ENCODE measurements around the gene FUT9.

The FUT9 gene

GRCh38 chr6:96022225-96022624 lies 6.5 kb downstream of the FUT9 start:
- no peaks in the 10 kb centered on the region for H3K9me3 Mint-ChIP-seq (ENCODE audit: low read depth)
- H3K4me1 Mint-ChIP-seq (ENCODE audit: low read depth): no peaks in the 10 kb centered on the region
- no peak overlapping the region for H3K27ac Mint-ChIP-seq
- H3K27me3 Mint-ChIP-seq: peaks cover under 1% of the 10 kb centered on the region
- H3K4me3 Mint-ChIP-seq: no peak overlapping the region
- no peaks in the 10 kb centered on the region for H3K36me3 Mint-ChIP-seq

DNA sequence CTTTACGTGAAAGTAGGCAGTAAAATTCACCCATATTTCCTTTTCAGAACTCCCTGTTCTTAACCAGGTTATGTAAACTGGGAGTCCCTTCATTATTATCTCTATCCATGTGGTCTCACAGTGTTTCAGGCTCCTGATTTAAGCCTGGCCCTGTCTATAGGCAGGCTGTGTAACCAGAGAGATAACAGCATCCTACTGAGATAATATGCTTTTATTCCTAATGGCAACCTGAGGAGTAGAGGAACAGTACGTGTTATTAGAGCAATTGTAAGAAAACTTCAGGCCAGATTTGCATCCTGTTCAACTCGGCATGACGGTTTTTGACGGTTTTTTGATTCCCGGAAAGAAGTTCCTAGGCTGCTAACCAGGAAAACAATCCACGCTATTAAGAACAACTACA lies 16.9 kb downstream of the FUT9 start:
- H3K36me3 Mint-ChIP-seq: no peaks in the 10 kb centered on the region
- no peak overlapping the region for H3K4me3 Mint-ChIP-seq

GRCh38 chr6:96051555-96051954 lies 35.8 kb downstream of the FUT9 start:
- no peaks in the 10 kb centered on the region for H3K36me3 Mint-ChIP-seq
- no peak overlapping the region for H3K4me3 Mint-ChIP-seq
- no peaks in the 10 kb centered on the region for H3K27me3 Mint-ChIP-seq
- no peaks in the 10 kb centered on the region for H3K4me1 Mint-ChIP-seq (ENCODE audit: low read depth)
- peaks cover 4% of the 10 kb centered on the region for H3K9me3 Mint-ChIP-seq (ENCODE audit: low read depth)
- H3K27ac Mint-ChIP-seq: no peak overlapping the region

More for the DNA sequence above, 16.9 kb downstream of the FUT9 start:
- H3K27ac Mint-ChIP-seq: no peak overlapping the region
- no peaks in the 10 kb centered on the region for H3K9me3 Mint-ChIP-seq (ENCODE audit: low read depth)
- no peaks in the 10 kb centered on the region for H3K4me1 Mint-ChIP-seq (ENCODE audit: low read depth)
- no peaks in the 10 kb centered on the region for H3K27me3 Mint-ChIP-seq

GRCh38 chr6:96058082-96058481 lies 42.3 kb downstream of the FUT9 start:
- H3K4me1 Mint-ChIP-seq (ENCODE audit: low read depth): no peaks in the 10 kb centered on the region
- H3K27me3 Mint-ChIP-seq: no peaks in the 10 kb centered on the region
- no peaks in the 10 kb centered on the region for H3K36me3 Mint-ChIP-seq
- no peak overlapping the region for H3K4me3 Mint-ChIP-seq
- no peak overlapping the region for H3K27ac Mint-ChIP-seq
- H3K9me3 Mint-ChIP-seq (ENCODE audit: low read depth): no peaks in the 10 kb centered on the region

DNA sequence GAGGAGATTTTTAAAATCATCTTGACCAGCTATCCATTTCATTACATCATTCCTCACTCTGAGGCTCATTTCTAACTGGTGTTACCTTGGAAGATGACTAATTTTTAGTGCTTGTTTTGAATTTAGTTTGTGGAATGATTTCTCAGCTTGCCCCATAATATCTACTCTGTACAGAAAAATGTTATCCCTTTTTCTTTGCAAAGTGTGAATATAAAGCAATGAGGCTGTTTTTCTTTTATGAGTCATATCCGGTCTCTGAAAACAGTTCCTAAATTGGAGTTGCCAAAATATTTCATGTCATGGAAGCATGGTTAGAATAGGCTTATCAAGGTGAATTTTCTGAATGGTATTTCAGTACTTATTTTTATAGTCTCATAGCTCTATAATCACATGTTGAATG lies 43.8 kb downstream of the FUT9 start:
- H3K4me3 Mint-ChIP-seq: no peak overlapping the region
- H3K27me3 Mint-ChIP-seq: no peaks in the 10 kb centered on the region
- H3K27ac Mint-ChIP-seq: no peak overlapping the region
- no peaks in the 10 kb centered on the region for H3K9me3 Mint-ChIP-seq (ENCODE audit: low read depth)
- H3K36me3 Mint-ChIP-seq: no peaks in the 10 kb centered on the region
- no peaks in the 10 kb centered on the region for H3K4me1 Mint-ChIP-seq (ENCODE audit: low read depth)

- Mint-ChIP-seq H3K4me1 (ENCODE audit: low read depth) (no peaks in the 10 kb centered on the region), H3K27me3 (no peaks in the 10 kb centered on the region), H3K27ac (no peak overlapping the region), H3K36me3 (no peaks in the 10 kb centered on the region), H3K4me3 (no peak overlapping the region), H3K9me3 (ENCODE audit: low read depth) (no peaks in the 10 kb centered on the region)
These were observed 44.5 kb downstream of the FUT9 start for GRCh38 chr6:96060249-96060648.

GRCh38 chr6:96065213-96065612 lies 49.4 kb downstream of the FUT9 start:
- H3K27ac Mint-ChIP-seq: no peak overlapping the region
- peaks cover 1% of the 10 kb centered on the region for H3K27me3 Mint-ChIP-seq
- H3K9me3 Mint-ChIP-seq (ENCODE audit: low read depth): no peaks in the 10 kb centered on the region
- no peaks in the 10 kb centered on the region for H3K4me1 Mint-ChIP-seq (ENCODE audit: low read depth)
- no peaks in the 10 kb centered on the region for H3K36me3 Mint-ChIP-seq
- H3K4me3 Mint-ChIP-seq: no peak overlapping the region

DNA sequence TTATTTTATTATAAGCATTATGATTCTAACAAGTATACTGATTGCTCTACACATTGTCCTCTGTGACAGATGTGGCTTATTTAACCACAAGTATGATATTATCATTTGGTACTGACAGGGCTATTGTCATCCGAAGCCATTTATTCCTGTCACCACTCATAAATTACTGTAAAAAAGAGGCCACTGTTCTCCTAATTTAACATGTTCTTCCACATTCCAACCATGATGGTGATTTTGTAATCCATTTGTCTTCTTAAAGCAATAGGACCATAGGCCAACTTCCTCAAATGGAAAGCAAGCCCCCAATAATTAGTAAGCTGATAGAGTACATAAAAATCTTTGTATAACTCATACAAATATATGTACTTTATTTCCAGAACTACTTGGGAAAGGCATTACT lies 50.6 kb downstream of the FUT9 start:
- Mint-ChIP-seq H3K36me3 (no peaks in the 10 kb centered on the region), H3K4me1 (ENCODE audit: low read depth) (no peaks in the 10 kb centered on the region), H3K27me3 (peaks cover 1% of the 10 kb centered on the region), H3K27ac (no peak overlapping the region), H3K9me3 (ENCODE audit: low read depth) (no peaks in the 10 kb centered on the region), H3K4me3 (no peak overlapping the region)

DNA sequence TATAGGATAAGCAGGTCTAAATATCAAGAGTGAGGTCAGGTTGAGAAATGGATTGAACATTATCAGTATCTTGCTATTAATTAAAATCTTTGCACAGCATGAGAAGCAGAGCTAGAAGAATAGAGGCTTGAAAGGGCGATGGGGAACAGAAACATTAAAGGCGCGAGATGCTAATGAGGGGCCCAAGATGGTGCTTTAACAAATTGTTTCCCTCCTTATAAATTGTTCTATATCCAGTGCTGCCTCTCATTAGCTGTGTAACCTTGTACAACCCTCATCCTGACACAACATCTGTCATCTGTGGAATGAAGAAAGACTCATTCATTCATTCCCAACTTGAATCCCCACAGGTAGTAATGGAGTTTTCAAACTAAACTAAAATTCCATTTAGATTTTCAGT lies 57.8 kb downstream of the FUT9 start:
- Mint-ChIP-seq H3K27me3 (peaks cover 1% of the 10 kb centered on the region), H3K9me3 (ENCODE audit: low read depth) (no peaks in the 10 kb centered on the region), H3K27ac (no peak overlapping the region), H3K36me3 (no peaks in the 10 kb centered on the region), H3K4me1 (ENCODE audit: low read depth) (no peaks in the 10 kb centered on the region), H3K4me3 (no peak overlapping the region)

DNA sequence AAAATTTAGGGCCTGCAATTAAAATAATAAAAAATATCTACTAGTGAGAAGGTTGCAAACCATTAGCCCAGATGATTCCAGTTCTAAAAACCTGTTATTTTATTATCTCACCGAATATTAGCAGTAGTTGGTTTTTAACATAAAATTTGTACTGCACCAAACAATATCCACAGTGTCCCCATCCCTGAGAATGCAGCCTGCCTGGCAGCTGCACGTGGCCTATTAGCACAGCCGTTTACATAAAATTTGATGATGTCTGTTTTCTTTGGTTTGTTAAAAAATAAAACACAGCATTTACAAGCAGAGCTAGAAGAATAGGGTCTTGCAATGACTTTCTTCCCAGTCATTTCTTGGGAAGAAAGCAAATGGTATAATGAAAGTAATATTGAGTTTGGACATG lies 58.2 kb downstream of the FUT9 start:
- Mint-ChIP-seq H3K9me3 (ENCODE audit: low read depth) (no peaks in the 10 kb centered on the region), H3K27me3 (no peaks in the 10 kb centered on the region), H3K27ac (no peak overlapping the region), H3K36me3 (no peaks in the 10 kb centered on the region), H3K4me1 (ENCODE audit: low read depth) (no peaks in the 10 kb centered on the region), H3K4me3 (no peak overlapping the region)

GRCh38 chr6:96075826-96076225 lies 60.1 kb downstream of the FUT9 start:
- Mint-ChIP-seq H3K4me3 (no peak overlapping the region), H3K9me3 (ENCODE audit: low read depth) (no peaks in the 10 kb centered on the region), H3K27me3 (no peaks in the 10 kb centered on the region), H3K27ac (no peak overlapping the region), H3K4me1 (ENCODE audit: low read depth) (no peaks in the 10 kb centered on the region), H3K36me3 (no peaks in the 10 kb centered on the region)

GRCh38 chr6:96086745-96087144 lies 71.0 kb downstream of the FUT9 start:
- Mint-ChIP-seq H3K36me3 (no peaks in the 10 kb centered on the region), H3K27me3 (no peaks in the 10 kb centered on the region), H3K4me3 (no peak overlapping the region), H3K4me1 (ENCODE audit: low read depth) (no peaks in the 10 kb centered on the region), H3K9me3 (ENCODE audit: low read depth) (no peaks in the 10 kb centered on the region), H3K27ac (no peak overlapping the region)

- Mint-ChIP-seq H3K9me3 (ENCODE audit: low read depth) (no peaks in the 10 kb centered on the region), H3K36me3 (no peaks in the 10 kb centered on the region), H3K4me3 (no peak overlapping the region), H3K4me1 (ENCODE audit: low read depth) (no peaks in the 10 kb centered on the region), H3K27me3 (no peaks in the 10 kb centered on the region), H3K27ac (no peak overlapping the region)
These were observed 73.4 kb downstream of the FUT9 start for GRCh38 chr6:96089173-96089572.

DNA sequence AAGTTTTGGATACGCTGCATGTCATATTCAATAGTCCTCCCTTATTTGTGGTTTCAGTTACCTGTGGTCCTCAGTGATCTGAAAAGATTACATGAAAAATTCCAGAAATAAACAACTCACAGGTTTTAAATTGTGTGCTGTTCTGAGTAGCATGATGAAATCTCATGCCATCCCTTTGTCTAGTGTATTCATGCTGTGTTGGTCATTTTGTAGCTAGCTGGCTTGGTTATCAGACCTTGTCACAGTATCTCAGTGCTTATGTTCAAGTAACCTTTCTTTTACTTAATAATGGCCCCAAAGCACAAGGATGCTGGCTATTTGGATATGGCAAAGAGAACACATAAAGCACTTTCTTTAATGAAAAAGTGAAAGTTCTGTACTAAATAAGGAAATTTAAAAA lies 78.3 kb downstream of the FUT9 start:
- no peaks in the 10 kb centered on the region for H3K4me1 Mint-ChIP-seq (ENCODE audit: low read depth)
- H3K9me3 Mint-ChIP-seq (ENCODE audit: low read depth): no peaks in the 10 kb centered on the region
- H3K4me3 Mint-ChIP-seq: no peak overlapping the region
- no peaks in the 10 kb centered on the region for H3K36me3 Mint-ChIP-seq
- H3K27ac Mint-ChIP-seq: no peak overlapping the region
- H3K27me3 Mint-ChIP-seq: no peaks in the 10 kb centered on the region

DNA sequence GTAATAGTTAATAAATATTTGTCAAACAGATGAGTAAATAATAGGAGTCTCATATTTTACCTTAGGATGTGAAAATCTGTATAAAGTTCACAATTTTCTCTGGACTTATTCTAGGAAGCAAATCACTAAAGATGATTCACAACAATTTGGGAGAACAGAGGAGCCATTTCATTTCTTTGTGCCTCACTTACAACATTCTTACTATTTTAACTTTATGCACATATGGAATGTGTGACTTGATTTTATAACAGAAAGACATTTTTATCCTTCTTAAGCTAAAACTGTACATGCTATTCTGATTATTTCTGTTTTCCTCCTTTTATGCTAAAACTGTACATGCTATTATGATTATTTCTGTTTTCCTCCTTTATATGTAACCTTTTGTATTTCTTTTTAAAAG lies 83.3 kb downstream of the FUT9 start:
- Mint-ChIP-seq H3K27me3 (no peaks in the 10 kb centered on the region), H3K27ac (no peak overlapping the region), H3K36me3 (no peaks in the 10 kb centered on the region)

DNA sequence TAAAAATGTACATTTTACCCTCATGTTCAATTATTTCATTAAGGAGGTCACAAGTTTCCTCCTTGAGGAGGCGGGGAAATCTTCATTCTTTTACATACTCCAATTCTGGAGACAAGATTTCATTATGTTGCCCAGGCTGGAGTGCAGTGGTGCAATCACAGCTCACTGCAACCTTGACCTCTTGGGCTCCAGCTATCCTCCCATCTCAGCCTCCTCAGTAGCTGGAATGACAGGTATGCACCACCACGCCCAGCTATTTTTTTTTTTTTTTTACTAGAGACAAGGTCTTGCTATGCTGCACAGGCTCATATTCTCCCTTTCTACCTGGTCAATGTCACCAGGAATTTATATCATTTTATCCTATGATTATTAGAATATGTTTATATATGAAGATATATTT lies 85.8 kb downstream of the FUT9 start:
- no peaks in the 10 kb centered on the region for H3K36me3 Mint-ChIP-seq
- H3K27me3 Mint-ChIP-seq: no peaks in the 10 kb centered on the region
- no peaks in the 10 kb centered on the region for H3K9me3 Mint-ChIP-seq (ENCODE audit: low read depth)
- H3K4me3 Mint-ChIP-seq: no peak overlapping the region
- H3K27ac Mint-ChIP-seq: no peak overlapping the region
- no peaks in the 10 kb centered on the region for H3K4me1 Mint-ChIP-seq (ENCODE audit: low read depth)

More for the DNA sequence above, 83.3 kb downstream of the FUT9 start:
- Mint-ChIP-seq H3K4me1 (ENCODE audit: low read depth) (no peaks in the 10 kb centered on the region), H3K4me3 (no peak overlapping the region), H3K9me3 (ENCODE audit: low read depth) (no peaks in the 10 kb centered on the region)

DNA sequence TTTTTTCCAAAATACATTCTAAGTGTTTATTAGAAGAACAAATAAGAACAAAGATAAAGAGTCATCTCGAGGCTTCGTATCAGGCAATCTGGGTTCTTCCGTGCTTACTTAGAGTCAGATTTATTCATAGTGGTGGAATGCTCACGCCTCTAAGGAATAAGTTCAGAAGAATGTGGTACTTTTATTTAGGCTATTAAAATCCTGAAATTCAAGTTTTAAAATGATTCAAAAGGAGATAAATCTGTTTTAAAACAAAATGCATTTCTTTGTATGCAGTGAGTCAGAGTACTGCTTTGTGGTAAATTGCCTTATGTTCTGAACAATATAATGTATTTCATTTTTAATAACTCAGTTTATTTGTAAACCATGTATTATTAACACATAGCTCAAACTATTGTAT lies 89.1 kb downstream of the FUT9 start:
- Mint-ChIP-seq H3K27me3 (no peaks in the 10 kb centered on the region), H3K9me3 (ENCODE audit: low read depth) (no peaks in the 10 kb centered on the region), H3K27ac (no peak overlapping the region), H3K4me3 (no peak overlapping the region), H3K4me1 (ENCODE audit: low read depth) (no peaks in the 10 kb centered on the region), H3K36me3 (no peaks in the 10 kb centered on the region)

Data from activated naive CD8-positive, alpha-beta T cell (primary cell).